ENCODE results near the gene AKNA.

DNA sequence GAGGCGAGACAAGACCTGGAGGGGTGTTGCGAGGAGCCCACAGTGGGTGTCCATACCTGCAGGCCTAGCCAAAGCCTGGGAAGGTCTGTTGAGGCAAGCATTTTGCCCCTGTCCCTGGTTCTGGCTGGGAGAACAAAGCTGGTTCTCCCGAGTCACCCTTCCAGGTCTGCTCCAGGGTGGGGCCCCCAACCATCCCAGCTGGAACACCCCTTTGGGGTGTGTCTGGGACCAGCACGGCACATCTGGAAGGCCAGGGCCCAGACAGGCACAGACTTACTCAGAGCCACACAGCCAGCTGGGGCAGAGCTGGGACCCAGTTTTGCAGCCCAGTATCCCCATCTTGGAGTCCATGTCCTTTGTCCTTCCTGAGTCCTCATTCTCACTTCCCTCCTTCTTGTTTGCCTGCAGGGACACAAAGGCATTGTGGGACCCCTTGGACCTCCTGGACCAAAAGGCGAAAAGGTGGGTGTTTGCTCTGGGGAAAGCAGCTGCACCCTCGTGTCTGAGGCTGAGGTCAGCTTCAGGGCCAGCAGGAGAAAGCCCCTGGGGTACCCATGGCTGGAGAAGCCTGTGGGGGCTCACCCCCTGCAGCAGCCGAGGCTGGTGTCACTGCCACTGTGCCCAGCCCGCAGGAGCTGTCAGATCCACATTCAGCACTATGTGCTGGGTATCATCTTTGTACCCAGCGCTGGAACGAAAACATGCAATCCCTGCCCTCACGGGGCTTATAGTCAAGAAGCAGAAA lies 103.3 kb downstream of the AKNA start:
- TF ChIP-seq, protein P1, sequence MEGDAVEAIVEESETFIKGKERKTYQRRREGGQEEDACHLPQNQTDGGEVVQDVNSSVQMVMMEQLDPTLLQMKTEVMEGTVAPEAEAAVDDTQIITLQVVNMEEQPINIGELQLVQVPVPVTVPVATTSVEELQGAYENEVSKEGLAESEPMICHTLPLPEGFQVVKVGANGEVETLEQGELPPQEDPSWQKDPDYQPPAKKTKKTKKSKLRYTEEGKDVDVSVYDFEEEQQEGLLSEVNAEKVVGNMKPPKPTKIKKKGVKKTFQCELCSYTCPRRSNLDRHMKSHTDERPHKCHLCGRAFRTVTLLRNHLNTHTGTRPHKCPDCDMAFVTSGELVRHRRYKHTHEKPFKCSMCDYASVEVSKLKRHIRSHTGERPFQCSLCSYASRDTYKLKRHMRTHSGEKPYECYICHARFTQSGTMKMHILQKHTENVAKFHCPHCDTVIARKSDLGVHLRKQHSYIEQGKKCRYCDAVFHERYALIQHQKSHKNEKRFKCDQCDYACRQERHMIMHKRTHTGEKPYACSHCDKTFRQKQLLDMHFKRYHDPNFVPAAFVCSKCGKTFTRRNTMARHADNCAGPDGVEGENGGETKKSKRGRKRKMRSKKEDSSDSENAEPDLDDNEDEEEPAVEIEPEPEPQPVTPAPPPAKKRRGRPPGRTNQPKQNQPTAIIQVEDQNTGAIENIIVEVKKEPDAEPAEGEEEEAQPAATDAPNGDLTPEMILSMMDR (IDR thresholded peaks at IDR 0.05 in 2 of 3, conservative IDR thresholded peaks at IDR 0.05 in 1 of 3; ENCODE audit: borderline replicate concordance in 1 of 3, insufficient read depth in 1 of 3, low read depth in 2 of 3, low read length in 2 of 3) = no peak
- TF ChIP-seq EZH2phosphoT487 (IDR thresholded peaks at IDR 0.05; ENCODE audit: borderline replicate concordance) (no peak), POLR2A (IDR thresholded peaks at IDR 0.05; ENCODE audit: borderline replicate concordance, extremely low read depth, insufficient read depth, insufficient read length) (no peak), POLR2AphosphoS5 (IDR thresholded peaks at IDR 0.05; ENCODE audit: low read depth, low read length) (no peak), EZH2 (IDR thresholded peaks at IDR 0.05) (no peak), JUND (IDR thresholded peaks at IDR 0.05) (no peak), ZFX (IDR thresholded peaks at IDR 0.05) (no peak), SRF (IDR thresholded peaks at IDR 0.05; ENCODE audit: low read depth) (no peak)
- TF ChIP-seq, protein P2, sequence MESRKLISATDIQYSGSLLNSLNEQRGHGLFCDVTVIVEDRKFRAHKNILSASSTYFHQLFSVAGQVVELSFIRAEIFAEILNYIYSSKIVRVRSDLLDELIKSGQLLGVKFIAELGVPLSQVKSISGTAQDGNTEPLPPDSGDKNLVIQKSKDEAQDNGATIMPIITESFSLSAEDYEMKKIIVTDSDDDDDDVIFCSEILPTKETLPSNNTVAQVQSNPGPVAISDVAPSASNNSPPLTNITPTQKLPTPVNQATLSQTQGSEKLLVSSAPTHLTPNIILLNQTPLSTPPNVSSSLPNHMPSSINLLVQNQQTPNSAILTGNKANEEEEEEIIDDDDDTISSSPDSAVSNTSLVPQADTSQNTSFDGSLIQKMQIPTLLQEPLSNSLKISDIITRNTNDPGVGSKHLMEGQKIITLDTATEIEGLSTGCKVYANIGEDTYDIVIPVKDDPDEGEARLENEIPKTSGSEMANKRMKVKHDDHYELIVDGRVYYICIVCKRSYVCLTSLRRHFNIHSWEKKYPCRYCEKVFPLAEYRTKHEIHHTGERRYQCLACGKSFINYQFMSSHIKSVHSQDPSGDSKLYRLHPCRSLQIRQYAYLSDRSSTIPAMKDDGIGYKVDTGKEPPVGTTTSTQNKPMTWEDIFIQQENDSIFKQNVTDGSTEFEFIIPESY (IDR thresholded peaks at IDR 0.05; ENCODE audit: extremely low read depth, insufficient replicate concordance, low read length) = no peak
- TF ChIP-seq, protein P3, sequence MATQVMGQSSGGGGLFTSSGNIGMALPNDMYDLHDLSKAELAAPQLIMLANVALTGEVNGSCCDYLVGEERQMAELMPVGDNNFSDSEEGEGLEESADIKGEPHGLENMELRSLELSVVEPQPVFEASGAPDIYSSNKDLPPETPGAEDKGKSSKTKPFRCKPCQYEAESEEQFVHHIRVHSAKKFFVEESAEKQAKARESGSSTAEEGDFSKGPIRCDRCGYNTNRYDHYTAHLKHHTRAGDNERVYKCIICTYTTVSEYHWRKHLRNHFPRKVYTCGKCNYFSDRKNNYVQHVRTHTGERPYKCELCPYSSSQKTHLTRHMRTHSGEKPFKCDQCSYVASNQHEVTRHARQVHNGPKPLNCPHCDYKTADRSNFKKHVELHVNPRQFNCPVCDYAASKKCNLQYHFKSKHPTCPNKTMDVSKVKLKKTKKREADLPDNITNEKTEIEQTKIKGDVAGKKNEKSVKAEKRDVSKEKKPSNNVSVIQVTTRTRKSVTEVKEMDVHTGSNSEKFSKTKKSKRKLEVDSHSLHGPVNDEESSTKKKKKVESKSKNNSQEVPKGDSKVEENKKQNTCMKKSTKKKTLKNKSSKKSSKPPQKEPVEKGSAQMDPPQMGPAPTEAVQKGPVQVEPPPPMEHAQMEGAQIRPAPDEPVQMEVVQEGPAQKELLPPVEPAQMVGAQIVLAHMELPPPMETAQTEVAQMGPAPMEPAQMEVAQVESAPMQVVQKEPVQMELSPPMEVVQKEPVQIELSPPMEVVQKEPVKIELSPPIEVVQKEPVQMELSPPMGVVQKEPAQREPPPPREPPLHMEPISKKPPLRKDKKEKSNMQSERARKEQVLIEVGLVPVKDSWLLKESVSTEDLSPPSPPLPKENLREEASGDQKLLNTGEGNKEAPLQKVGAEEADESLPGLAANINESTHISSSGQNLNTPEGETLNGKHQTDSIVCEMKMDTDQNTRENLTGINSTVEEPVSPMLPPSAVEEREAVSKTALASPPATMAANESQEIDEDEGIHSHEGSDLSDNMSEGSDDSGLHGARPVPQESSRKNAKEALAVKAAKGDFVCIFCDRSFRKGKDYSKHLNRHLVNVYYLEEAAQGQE (IDR thresholded peaks at IDR 0.05; ENCODE audit: low read depth) = no peak
- TF ChIP-seq, protein P4, sequence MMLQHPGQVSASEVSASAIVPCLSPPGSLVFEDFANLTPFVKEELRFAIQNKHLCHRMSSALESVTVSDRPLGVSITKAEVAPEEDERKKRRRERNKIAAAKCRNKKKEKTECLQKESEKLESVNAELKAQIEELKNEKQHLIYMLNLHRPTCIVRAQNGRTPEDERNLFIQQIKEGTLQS (IDR thresholded peaks at IDR 0.05) = no peak
